ENCODE measurements around the gene BASP1.
"Not testable (repeated sequence)": the region's sequence is repeated elsewhere in the genome, so short reads cannot be mapped to it uniquely, and the experiment has no call there.

BASP1 gene

DNA sequence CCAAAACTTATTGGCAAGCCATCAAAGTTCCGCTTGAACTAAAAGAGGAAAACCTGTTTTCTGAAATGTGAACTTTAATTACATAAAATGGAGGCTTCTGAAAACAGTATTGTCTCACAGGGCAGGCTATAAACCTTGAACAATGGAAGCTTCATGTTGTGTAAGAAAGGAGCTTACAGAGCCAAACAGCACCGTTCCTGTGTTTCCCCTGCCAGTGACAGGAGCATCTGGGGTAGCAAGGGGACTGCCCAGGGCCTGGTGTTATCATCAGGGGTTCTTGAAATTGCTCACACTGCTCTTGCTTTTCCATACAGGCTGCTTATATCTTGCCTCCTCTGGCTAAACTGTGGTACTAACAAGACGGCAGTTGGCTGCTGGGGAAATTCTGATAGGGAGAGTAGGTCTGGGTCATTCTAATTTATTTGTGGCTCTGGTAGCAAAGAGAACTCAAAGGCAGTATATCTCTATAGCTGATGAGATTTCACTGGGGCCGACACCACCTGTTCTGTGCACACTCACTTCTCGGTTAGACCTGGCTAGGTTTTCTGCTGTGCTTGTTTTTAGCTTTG lies 40.4 kb downstream of the BASP1 start:
- no peaks in the 10 kb centered on the region for H3K36me3 ChIP-seq (ENCODE audit: control insufficient read depth, insufficient read depth, low read length)
- no peaks in the 10 kb centered on the region for H3K27me3 ChIP-seq (replicated peaks; ENCODE audit: control insufficient read depth, insufficient read depth, low read length)
- no peak for TF ChIP-seq CTCF (IDR thresholded peaks at IDR 0.05; ENCODE audit: insufficient read depth, low read length, poor library complexity, severe bottlenecking)
- DNase-seq (ENCODE audit: extremely low read depth, insufficient read length), result peak; percentile 62
- H3K4me3 ChIP-seq (replicated peaks; ENCODE audit: low read depth, low read length), result no peak overlapping the region

GRCh38 chr5:17258431-17258830 lies 41.0 kb downstream of the BASP1 start:
- TF ChIP-seq CTCF (IDR thresholded peaks at IDR 0.05; ENCODE audit: insufficient read depth, low read length, poor library complexity, severe bottlenecking), result no peak
- H3K27me3 ChIP-seq (replicated peaks; ENCODE audit: control insufficient read depth, insufficient read depth, low read length), result no peaks in the 10 kb centered on the region
- H3K36me3 ChIP-seq (ENCODE audit: control insufficient read depth, insufficient read depth, low read length), result no peaks in the 10 kb centered on the region
- no peak for DNase-seq (ENCODE audit: extremely low read depth, insufficient read length)
- H3K4me3 ChIP-seq (replicated peaks; ENCODE audit: low read depth, low read length), result no peak overlapping the region

GRCh38 chr5:17259012-17259411 lies 41.6 kb downstream of the BASP1 start:
- not testable (repeated sequence) for H3K4me3 ChIP-seq (replicated peaks; ENCODE audit: low read depth, low read length); DNase-seq (ENCODE audit: extremely low read depth, insufficient read length); H3K36me3 ChIP-seq (ENCODE audit: control insufficient read depth, insufficient read depth, low read length); H3K27me3 ChIP-seq (replicated peaks; ENCODE audit: control insufficient read depth, insufficient read depth, low read length)

- DNase-seq (ENCODE audit: extremely low read depth, insufficient read length), result no peak
- no peak for TF ChIP-seq CTCF (IDR thresholded peaks at IDR 0.05; ENCODE audit: insufficient read depth, low read length, poor library complexity, severe bottlenecking)
- no peaks in the 10 kb centered on the region for H3K36me3 ChIP-seq (ENCODE audit: control insufficient read depth, insufficient read depth, low read length)
- no peak overlapping the region for H3K4me3 ChIP-seq (replicated peaks; ENCODE audit: low read depth, low read length)
- H3K27me3 ChIP-seq (replicated peaks; ENCODE audit: control insufficient read depth, insufficient read depth, low read length), result no peaks in the 10 kb centered on the region
These were observed 42.3 kb downstream of the BASP1 start for GRCh38 chr5:17259630-17260257.

DNA sequence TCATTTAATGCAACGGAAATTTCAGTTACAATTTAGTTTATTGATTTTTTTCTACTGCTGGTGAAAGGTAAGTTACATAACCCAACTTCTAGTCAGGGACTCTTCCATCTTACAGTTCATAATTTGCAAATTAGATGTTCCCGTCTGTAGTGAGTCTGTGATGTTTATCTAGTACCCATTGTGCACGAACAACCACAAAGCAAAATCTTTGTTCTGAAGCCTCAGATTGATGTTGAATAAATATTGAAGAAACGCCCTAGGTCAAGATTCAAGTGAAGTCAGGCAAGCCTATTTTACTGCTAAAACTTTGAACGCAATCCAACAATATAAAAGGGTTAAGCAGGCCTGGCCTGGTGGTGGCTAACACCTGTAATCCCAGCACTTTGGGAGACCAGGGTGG lies 43.1 kb downstream of the BASP1 start:
- H3K27me3 ChIP-seq (replicated peaks; ENCODE audit: control insufficient read depth, insufficient read depth, low read length), result no peaks in the 10 kb centered on the region
- TF ChIP-seq CTCF (IDR thresholded peaks at IDR 0.05; ENCODE audit: insufficient read depth, low read length, poor library complexity, severe bottlenecking), result no peak
- no peaks in the 10 kb centered on the region for H3K36me3 ChIP-seq (ENCODE audit: control insufficient read depth, insufficient read depth, low read length)
- no peak overlapping the region for H3K4me3 ChIP-seq (replicated peaks; ENCODE audit: low read depth, low read length)
- DNase-seq (ENCODE audit: extremely low read depth, insufficient read length), result no peak

- Histone ChIP-seq H3K27me3 (replicated peaks; ENCODE audit: control insufficient read depth, insufficient read depth, low read length) (no peaks in the 10 kb centered on the region), H3K36me3 (ENCODE audit: control insufficient read depth, insufficient read depth, low read length) (no peaks in the 10 kb centered on the region), H3K4me3 (replicated peaks; ENCODE audit: low read depth, low read length) (no peak overlapping the region)
- DNase-seq (ENCODE audit: extremely low read depth, insufficient read length), result no peak
- no peak for TF ChIP-seq CTCF (IDR thresholded peaks at IDR 0.05; ENCODE audit: insufficient read depth, low read length, poor library complexity, severe bottlenecking)
These were observed 43.6 kb downstream of the BASP1 start for GRCh38 chr5:17261075-17261474.

All from GM06990 (cell line).